Parathyroid adenoma (tissue), 2 donors: ENCODE data around the gene MAL.

Source experiments
- H2AFZ ChIP-seq: fragments of 300-600 bp; sonication (generic); one replicate; pipeline ENCODE4 v1.7.0; 2017; ENCODE audit warnings: antibody characterized with exemption, mild to moderate bottlenecking
- H3K27ac ChIP-seq: fragments of 300-600 bp; sonication (generic); one replicate; pipeline ENCODE4 v1.7.0; 2017
- H3K27me3 ChIP-seq: fragments of 300-600 bp; sonication (generic); one replicate; pipeline ENCODE4 v1.7.0; 2017; ENCODE audit warnings: low read length; ENCODE audit not compliant: control insufficient read depth, insufficient read depth
- H3K36me3 ChIP-seq: fragments of 300-600 bp; sonication (generic); one replicate; pipeline ENCODE4 v1.7.0; 2017; ENCODE audit warnings: low read length; ENCODE audit not compliant: control insufficient read depth, insufficient read depth
- H3K4me1 ChIP-seq: fragments of 300-600 bp; sonication (generic); one replicate; pipeline ENCODE4 v1.7.0; 2017; ENCODE audit warnings: control low read depth
- H3K4me2 ChIP-seq: fragments of 300-600 bp; sonication (generic); one replicate; pipeline ENCODE4 v1.7.0; 2017; ENCODE audit warnings: low read length
- H3K4me3 ChIP-seq: fragments of 300-600 bp; sonication (generic); one replicate; pipeline ENCODE4 v1.7.0; 2017; ENCODE audit warnings: low read depth, low read length
- H3K79me2 ChIP-seq: fragments of 300-600 bp; sonication (generic); one replicate; pipeline ENCODE4 v1.7.0; 2017; ENCODE audit warnings: control low read depth
- H3K9ac ChIP-seq: fragments of 300-600 bp; sonication (generic); one replicate; pipeline ENCODE4 v1.7.0; 2017; ENCODE audit warnings: mild to moderate bottlenecking
- H3K9me3 ChIP-seq: fragments of 300-600 bp; sonication (generic); one replicate; pipeline ENCODE4 v1.7.0; 2017; ENCODE audit warnings: low read length; ENCODE audit not compliant: control insufficient read depth
- CTCF ChIP-seq: fragments of 300-600 bp; sonication (generic); IDR thresholded peaks from one replicate; pipeline ENCODE4 v1.7.0; 2017; ENCODE audit warnings: antibody characterized with exemption, mild to moderate bottlenecking
- donor health status: primary hyperparathyroidism.

The MAL gene

DNA sequence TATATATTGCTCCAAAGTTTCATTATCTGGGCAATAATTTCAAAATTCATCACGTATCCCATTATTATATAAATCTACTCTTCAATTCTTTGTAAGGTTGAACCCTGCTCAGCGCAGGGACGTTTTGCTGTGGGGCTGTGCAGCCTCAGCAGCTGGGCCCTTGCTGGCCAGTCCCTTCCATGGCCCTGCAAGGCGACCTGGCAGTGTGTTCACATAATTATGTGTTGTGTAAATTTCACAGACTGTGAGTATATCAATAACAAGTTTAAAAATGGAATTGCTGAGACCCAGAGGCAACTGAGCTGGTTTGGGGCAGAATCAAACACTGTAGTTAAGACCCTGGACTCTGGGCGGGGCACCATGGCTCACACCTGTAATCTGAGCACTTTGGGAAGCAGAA, 16.1 kb upstream of the MAL start:
- no peak for TF ChIP-seq CTCF
- Histone ChIP-seq H3K4me1 (no peaks in the 10 kb centered on the region), H3K27ac (no peak overlapping the region), H3K9ac (no peak overlapping the region), H2AFZ (no peak overlapping the region), H3K4me2 (no peak overlapping the region), H3K79me2 (no peaks in the 10 kb centered on the region), H3K4me3 (no peak overlapping the region), H3K27me3 (no peaks in the 10 kb centered on the region), H3K36me3 (no peaks in the 10 kb centered on the region), H3K9me3 (no peaks in the 10 kb centered on the region)

DNA sequence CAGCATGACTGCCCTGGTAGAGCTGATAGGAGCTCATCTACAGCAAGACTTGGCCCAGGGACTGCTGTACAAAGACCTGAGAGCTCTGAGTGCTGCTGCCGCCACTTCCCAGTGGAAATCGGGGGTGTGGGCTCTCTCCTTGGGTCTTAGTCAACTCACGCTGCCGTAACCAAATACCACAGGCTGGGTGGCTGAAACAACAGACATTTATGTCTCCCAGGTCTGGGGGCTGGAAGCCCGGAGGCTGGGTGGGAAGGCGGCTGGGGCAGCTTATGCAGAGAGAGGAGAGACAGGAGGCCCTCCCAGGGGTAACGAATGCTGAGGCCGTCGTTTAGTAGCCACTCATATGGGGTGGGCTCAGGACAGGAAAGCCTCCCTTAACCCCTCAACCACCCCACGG, 15.4 kb upstream of the MAL start:
- Histone ChIP-seq H3K9ac (no peak overlapping the region), H3K4me2 (no peak overlapping the region), H2AFZ (no peak overlapping the region), H3K4me1 (no peaks in the 10 kb centered on the region), H3K36me3 (no peaks in the 10 kb centered on the region), H3K9me3 (no peaks in the 10 kb centered on the region), H3K4me3 (no peak overlapping the region), H3K27me3 (no peaks in the 10 kb centered on the region), H3K79me2 (no peaks in the 10 kb centered on the region), H3K27ac (no peak overlapping the region)
- no peak for TF ChIP-seq CTCF

DNA sequence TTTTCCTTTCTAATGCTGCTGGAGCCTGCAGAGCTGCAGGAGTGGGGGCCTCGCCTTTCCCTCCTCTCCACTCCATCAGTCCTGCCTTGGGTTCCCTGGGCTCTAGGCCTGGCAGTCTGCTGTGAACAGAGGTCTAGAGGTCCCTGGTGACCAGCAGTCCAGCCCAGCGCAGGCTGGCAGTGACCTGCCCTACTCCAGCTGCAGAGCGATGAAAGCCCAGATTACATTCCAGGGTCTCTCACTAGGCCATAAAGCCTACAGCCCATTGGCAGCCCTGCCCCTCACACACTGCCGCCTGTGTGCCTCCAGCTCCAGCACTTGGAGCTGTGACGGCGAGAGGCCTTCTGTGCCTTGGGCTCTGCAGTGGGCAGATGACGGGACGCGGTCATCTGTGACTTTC, 14.8 kb upstream of the MAL start:
- Histone ChIP-seq H3K4me2 (no peak overlapping the region), H2AFZ (no peak overlapping the region), H3K27ac (no peak overlapping the region), H3K27me3 (no peaks in the 10 kb centered on the region), H3K36me3 (no peaks in the 10 kb centered on the region), H3K79me2 (no peaks in the 10 kb centered on the region), H3K9me3 (no peaks in the 10 kb centered on the region), H3K9ac (no peak overlapping the region), H3K4me3 (no peak overlapping the region), H3K4me1 (no peaks in the 10 kb centered on the region)
- TF ChIP-seq CTCF = no peak

- Histone ChIP-seq H3K9ac (no peak overlapping the region), H2AFZ (no peak overlapping the region), H3K4me2 (no peak overlapping the region), H3K4me1 (no peaks in the 10 kb centered on the region), H3K9me3 (no peaks in the 10 kb centered on the region), H3K36me3 (no peaks in the 10 kb centered on the region), H3K79me2 (no peaks in the 10 kb centered on the region), H3K27me3 (no peaks in the 10 kb centered on the region), H3K27ac (no peak overlapping the region), H3K4me3 (no peak overlapping the region)
- no peak for TF ChIP-seq CTCF
Measured at GRCh38 chr2:95012881-95013550, 12.5 kb upstream of the MAL start.

DNA sequence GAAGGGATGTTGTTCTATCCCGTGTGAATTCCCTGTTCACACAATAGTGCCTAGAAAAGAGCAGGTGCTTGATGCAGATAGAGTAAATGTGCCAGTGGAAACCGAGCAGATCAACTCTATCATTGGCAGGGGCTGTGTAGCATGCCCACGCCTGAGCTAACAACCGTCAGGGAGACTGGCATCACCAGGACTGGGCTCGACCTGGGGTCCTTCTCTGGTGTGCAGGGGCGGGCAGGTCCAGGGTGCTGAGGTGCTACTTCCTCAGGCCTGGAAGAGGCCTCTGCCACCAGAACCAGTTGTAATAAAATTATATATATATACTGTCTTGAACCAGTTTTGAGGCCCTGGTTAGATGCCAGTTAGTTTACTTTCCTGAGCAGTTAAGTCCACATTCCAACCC, 11.8 kb upstream of the MAL start:
- no peaks in the 10 kb centered on the region for H3K27me3 ChIP-seq
- H3K9ac ChIP-seq = no peak overlapping the region

More for the DNA sequence above, 11.8 kb upstream of the MAL start:
- no peak overlapping the region for H2AFZ ChIP-seq
- no peaks in the 10 kb centered on the region for H3K36me3 ChIP-seq
- TF ChIP-seq CTCF = no peak
- no peaks in the 10 kb centered on the region for H3K9me3 ChIP-seq
- H3K4me1 ChIP-seq = no peaks in the 10 kb centered on the region
- H3K4me2 ChIP-seq = no peak overlapping the region
- no peak overlapping the region for H3K27ac ChIP-seq
- H3K79me2 ChIP-seq = no peaks in the 10 kb centered on the region
- no peak overlapping the region for H3K4me3 ChIP-seq
